Spinal cord (tissue), 10 donors: Measurements from ENCODE around the gene GNB1. TPM values are rescaled to one million over a fixed set of nuclear protein-coding genes. Genes with fewer than 3 reads are reported as not detected.
"Not testable (repeated sequence)": the region's sequence is repeated elsewhere in the genome, so short reads cannot be mapped to it uniquely, and the experiment has no call there.

Experiments
- DNase-seq, 6 donors: peaks; one replicate each; pipeline versions ENCODE4 v3.0.0 to v3.0.0-alpha.2; 2013 to 2015; ENCODE audit warnings: low spot score in 6 of 6, low read depth in 4 of 6
- H3K27ac ChIP-seq: one replicate; pipeline ENCODE4 v1.5.1; 2013; ENCODE audit warnings: low read depth, low read length, control low read depth
- H3K27me3 ChIP-seq: one replicate; pipeline ENCODE4 v1.6.1; 2013; ENCODE audit warnings: low read length; ENCODE audit not compliant: control insufficient read depth, insufficient read depth
- H3K36me3 ChIP-seq: one replicate; pipeline ENCODE4 v1.6.1; 2013; ENCODE audit warnings: low read length; ENCODE audit not compliant: control insufficient read depth, insufficient read depth
- H3K4me1 ChIP-seq: one replicate; pipeline ENCODE4 v1.6.1; 2013; ENCODE audit warnings: low read length; ENCODE audit not compliant: control insufficient read depth, insufficient read depth
- H3K4me3 ChIP-seq: one replicate; pipeline ENCODE4 v1.5.1; 2013; ENCODE audit warnings: low read depth, low read length, control low read depth
- H3K9me3 ChIP-seq: one replicate; pipeline ENCODE4 v1.6.1; 2013; ENCODE audit warnings: low read length; ENCODE audit not compliant: control insufficient read depth, insufficient read depth
- WGBS: methylation state at CpG from one replicate; pipeline ENCODE4 v1.1.5; 2013; ENCODE audit warnings: missing lambda C conversion rate; ENCODE audit not compliant: insufficient coverage; 5-methylcytosine and 5-hydroxymethylcytosine counted together
- polyA plus RNA-seq, 2 donors: library from polyadenylated mRNA; unstranded; fragments of 120-200 nt; gene quantifications; one replicate each; pipeline ENCODE4 v1.2.1, GENCODE V29; 2013; ENCODE audit not compliant: insufficient read length in 2 of 2
- total RNA-seq, 2 donors: library from RNA; depleted of rRNA in 1 of 2; stranded (reverse); fragments of 120-200 nt in 1 of 2; fragments of >200 nt in 1 of 2; gene quantifications; one replicate each; pipeline versions ENCODE4 v1.2.3 to v1.2.4, GENCODE V29; 2013 to 2014
- donor health status: healthy.

GNB1 gene
- total and polyA plus RNA-seq, 4 donors = 129 to 651 (median 436) TPM

DNA sequence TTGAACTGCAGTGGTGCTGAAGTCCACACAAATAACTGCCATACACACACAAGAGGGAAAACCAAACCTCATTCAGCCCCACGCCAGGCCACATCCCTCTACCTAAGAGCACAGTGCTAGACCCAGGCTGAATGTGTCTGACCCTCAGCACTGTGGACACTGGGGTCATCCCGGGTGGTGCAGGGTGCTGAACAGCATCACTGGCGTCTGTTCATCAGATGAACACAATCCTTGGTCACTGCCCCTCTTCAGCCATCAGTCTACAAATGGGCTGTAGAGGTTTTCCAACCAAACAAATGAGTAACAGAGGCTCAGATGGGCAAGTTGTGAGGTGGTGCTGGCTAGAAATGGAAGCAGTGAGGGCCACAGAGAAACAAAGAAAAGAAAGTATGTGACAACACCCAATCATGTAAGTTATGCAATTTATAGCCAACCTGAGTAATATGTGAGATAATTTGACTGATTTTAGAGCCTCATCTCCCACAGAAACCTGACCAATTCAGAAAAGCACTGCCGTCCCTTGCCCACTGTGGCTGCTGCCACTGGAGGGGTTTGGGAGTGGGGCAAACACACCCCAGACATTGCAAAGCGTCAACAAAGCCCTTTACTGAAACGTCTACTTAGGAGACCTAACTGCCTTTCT, 27.9 kb downstream of the GNB1 start:
- 67% methylated on average over 4 of the region's 6 CpGs for WGBS
- Histone ChIP-seq H3K36me3 (no peaks in the 10 kb centered on the region), H3K27ac (no peak overlapping the region), H3K9me3 (no peaks in the 10 kb centered on the region), H3K4me1 (peaks cover 44% of the 10 kb centered on the region), H3K27me3 (no peaks in the 10 kb centered on the region), H3K4me3 (no peak overlapping the region)
- no peak for DNase-seq

DNA sequence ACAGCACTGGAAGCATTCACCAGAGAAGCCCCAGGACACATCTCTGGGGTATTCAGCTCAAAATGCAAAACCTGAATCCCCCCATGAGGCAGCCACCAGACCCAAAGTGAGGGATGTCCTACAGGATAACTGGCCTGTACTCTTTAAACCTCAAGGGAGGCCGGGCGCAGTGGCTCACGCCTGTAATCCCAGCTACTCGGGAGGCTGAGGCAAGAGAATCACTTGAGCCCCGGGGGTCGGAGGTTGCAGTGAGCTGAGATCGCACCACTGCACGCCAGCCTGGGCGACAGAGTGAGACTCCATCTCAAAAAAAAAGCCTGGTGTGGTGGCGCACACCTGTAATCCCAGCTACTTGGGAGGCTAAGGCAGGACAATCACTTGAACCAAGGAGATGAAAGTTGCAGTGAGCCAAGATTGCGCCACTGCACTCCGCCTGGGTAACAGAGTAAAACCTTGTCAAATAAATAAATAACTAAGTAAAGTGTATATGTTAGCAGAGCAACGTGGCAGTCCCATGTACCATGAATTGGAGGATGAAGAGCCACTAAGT, 29.1 kb downstream of the GNB1 start:
- not testable (repeated sequence) for H3K9me3 ChIP-seq, H3K27ac ChIP-seq, H3K36me3 ChIP-seq, H3K4me3 ChIP-seq, H3K27me3 ChIP-seq, DNase-seq
- 97% methylated on average over 10 of the region's 13 CpGs for WGBS
- peaks cover 49% of the 10 kb centered on the region for H3K4me1 ChIP-seq

DNA sequence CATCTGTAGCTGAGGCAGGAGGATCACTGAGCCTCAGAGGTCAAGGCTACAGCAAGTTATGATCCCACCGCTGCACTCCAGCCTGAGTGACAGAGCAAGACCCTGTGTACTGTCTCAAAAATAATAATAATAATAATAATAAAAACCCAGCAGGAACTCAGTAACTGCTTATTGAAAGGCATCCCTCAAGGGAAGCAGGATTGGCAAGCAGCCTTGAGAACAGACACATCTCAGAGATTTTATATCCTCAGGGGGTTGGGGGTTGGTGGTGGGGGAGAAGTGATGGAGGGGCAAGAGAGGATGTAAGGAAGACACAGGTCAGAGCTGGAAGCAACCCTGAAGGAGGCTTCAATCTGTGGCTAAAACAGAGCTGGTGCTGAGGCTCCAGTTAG, 29.6 kb downstream of the GNB1 start:
- Histone ChIP-seq H3K4me1 (peaks cover 52% of the 10 kb centered on the region), H3K9me3 (no peaks in the 10 kb centered on the region), H3K36me3 (no peaks in the 10 kb centered on the region), H3K27ac (no peak overlapping the region), H3K4me3 (no peak overlapping the region), H3K27me3 (no peaks in the 10 kb centered on the region)
- no CpG with 5 or more reads among the region's 1 CpG for WGBS
- DNase-seq = peak in 1 of 6 donors; percentile 57

GRCh38 chr1:1859970-1860697, 30.8 kb downstream of the GNB1 start:
- not testable (repeated sequence) for H3K4me3 ChIP-seq, H3K27me3 ChIP-seq, H3K36me3 ChIP-seq, H3K27ac ChIP-seq, H3K9me3 ChIP-seq, DNase-seq
- 90% methylated on average over 2 of the region's 8 CpGs for WGBS
- peaks cover 57% of the 10 kb centered on the region for H3K4me1 ChIP-seq

DNA sequence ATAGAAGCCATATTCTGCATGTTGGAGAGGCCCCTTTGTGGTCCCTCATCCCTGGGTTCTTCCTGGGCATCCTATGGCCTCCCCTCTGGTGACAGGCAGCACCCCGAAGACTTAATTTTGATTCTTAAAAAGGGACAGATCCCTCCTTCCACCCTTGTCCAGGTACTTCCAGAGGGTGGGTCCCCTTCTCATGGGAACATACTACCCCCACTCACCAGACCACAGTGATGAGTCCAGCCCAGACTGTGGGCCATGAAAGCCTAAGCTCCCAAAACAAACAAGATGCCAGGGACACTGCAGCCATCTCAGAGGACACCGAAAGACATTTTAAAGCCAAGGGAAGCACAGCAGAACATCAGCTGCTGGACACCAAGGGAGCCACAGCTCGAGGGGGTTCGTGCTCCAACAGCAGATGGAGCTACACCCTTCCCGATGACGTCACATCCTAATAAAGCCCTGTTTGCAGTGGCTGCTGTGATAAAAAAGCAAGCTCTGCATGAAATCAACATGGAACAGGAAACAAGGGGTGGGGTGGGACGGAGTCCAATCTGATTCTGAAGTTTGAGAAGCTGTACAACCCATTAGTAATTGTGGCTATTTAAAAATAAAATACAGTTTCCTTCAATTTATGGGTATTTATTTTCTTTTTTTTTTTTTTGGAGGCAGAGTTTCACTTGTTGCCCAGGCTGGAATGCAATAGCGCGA, 32.4 kb downstream of the GNB1 start:
- H3K4me3 ChIP-seq = no peak overlapping the region
- H3K27ac ChIP-seq = peak overlapping the region; percentile 84
- H3K27me3 ChIP-seq = no peaks in the 10 kb centered on the region
- 58% methylated on average over 3 of the region's 9 CpGs for WGBS
- no peaks in the 10 kb centered on the region for H3K36me3 ChIP-seq
- peak in 2 of 6 donors; percentile 45 to 77 for DNase-seq
- H3K4me1 ChIP-seq = peaks cover 53% of the 10 kb centered on the region
- no peaks in the 10 kb centered on the region for H3K9me3 ChIP-seq

DNA sequence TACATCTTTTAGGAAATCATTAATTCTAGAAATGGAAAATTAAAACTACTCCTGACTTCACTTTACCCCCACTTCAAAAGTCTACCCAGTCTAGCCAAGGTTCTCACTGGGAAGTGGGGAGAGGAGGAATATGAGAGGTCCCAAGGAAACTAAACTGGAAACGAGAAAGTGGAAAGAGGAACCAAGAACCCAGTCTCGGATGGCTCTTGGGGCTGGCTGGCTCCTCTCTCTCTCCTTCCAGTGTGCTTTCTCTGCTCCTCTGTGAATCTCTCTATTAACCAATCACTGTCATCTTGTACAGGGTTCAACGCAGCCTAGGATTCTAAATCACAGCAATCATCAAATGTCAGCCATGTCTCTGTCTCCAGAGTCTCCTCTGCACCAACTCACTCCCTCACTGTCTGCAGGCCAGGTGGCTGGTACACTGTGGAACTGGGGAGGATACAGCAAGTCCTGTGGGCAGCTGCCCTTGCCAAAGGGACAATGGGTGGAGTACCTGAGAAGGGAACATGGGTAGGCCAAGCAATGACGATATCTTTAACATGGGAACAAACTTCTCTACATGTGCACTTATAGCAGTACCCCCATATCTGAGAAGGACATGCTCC, 33.7 kb downstream of the GNB1 start:
- Histone ChIP-seq H3K27me3 (no peaks in the 10 kb centered on the region), H3K36me3 (peaks cover 3% of the 10 kb centered on the region), H3K4me1 (peaks cover 57% of the 10 kb centered on the region), H3K9me3 (no peaks in the 10 kb centered on the region), H3K4me3 (no peak overlapping the region), H3K27ac (no peak overlapping the region)
- DNase-seq = no peak
- WGBS = 72% methylated on average over 2 of the region's 4 CpGs

DNA sequence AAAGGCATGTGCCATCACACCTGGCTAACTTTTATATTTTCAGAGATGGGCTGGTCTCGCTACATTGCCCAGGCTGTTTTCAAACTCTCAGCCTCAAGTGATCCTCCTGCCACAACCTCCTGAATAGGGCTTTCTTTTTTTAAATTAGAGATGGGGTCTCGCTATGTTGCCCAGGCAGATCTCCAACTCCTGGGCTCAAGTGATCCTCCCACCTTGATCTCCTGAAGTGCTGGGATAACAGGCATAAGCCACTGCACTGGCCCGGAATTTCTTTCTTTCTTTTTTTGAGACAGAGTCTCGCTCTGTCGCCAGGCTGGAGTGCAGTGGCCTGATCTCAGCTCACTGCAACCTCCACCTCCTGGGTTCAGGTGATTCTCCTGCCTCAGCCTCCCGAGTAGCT, 34.7 kb downstream of the GNB1 start:
- H3K27ac ChIP-seq, H3K36me3 ChIP-seq, DNase-seq, H3K9me3 ChIP-seq, H3K27me3 ChIP-seq, H3K4me3 ChIP-seq: not testable (repeated sequence)
- WGBS = 86% methylated on average over 1 of the region's 6 CpGs
- H3K4me1 ChIP-seq = peaks cover 51% of the 10 kb centered on the region

GRCh38 chr1:1853593-1854257, 37.2 kb downstream of the GNB1 start:
- peak in 1 of 6 donors; percentile 29 for DNase-seq
- no peak overlapping the region for H3K4me3 ChIP-seq
- H3K9me3 ChIP-seq = no peaks in the 10 kb centered on the region
- H3K27me3 ChIP-seq = no peaks in the 10 kb centered on the region
- H3K4me1 ChIP-seq = peaks cover 36% of the 10 kb centered on the region
- 43% methylated on average over 2 of the region's 7 CpGs for WGBS
- peaks cover 3% of the 10 kb centered on the region for H3K36me3 ChIP-seq
- H3K27ac ChIP-seq = peak overlapping the region; percentile 47
